GM06990 (cell line): ENCODE data around the gene C1orf50.

Experiments
- DNase-seq: peaks from one replicate; pipeline ENCODE4 v3.0.0-alpha.2; 2011; ENCODE audit not compliant: insufficient read length; ENCODE audit errors: extremely low read depth
- H3K27me3 ChIP-seq: replicated peaks from 2 replicates; pipeline ENCODE4 v1.6.0; 2011; ENCODE audit warnings: low read length; ENCODE audit not compliant: control insufficient read depth, insufficient read depth
- H3K36me3 ChIP-seq: 2 replicates; pipeline ENCODE4 v1.5.1; 2011; ENCODE audit warnings: low read length; ENCODE audit not compliant: control insufficient read depth, insufficient read depth
- H3K4me3 ChIP-seq: replicated peaks from 2 replicates; pipeline ENCODE4 v1.5.1; 2011; ENCODE audit warnings: low read depth, mild to moderate bottlenecking, control low read depth, low read length
- TF ChIP-seq, protein P1 (sequence below): IDR thresholded peaks from 2 replicates; pipeline ENCODE4 v1.5.1; 2011; ENCODE audit warnings: low read length, control low read depth, mild to moderate bottlenecking, inconsistent platforms; ENCODE audit not compliant: insufficient read depth, poor library complexity, severe bottlenecking

The C1orf50 gene

DNA sequence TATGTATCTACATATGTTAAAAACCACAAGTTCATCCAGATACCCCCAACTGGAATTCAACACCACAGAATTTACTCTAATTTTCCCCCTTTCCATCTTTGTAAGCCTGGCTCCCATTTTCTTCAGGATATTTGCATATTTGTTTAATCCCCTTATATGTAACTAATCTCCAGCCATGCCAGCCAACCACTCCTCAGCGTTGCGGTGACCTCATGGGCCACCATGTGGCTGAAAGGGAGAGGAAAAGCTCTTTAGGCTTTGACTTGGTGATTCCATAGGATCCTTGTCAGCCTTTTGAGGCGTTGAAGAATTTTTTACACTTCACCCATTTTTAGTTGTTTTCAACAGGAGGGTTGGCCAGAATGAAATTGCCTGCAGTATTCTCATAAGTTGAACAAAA, 37.0 kb upstream of the C1orf50 start:
- Histone ChIP-seq H3K27me3 (no peaks in the 10 kb centered on the region), H3K4me3 (no peak overlapping the region), H3K36me3 (no peaks in the 10 kb centered on the region)
- TF ChIP-seq, protein P1, sequence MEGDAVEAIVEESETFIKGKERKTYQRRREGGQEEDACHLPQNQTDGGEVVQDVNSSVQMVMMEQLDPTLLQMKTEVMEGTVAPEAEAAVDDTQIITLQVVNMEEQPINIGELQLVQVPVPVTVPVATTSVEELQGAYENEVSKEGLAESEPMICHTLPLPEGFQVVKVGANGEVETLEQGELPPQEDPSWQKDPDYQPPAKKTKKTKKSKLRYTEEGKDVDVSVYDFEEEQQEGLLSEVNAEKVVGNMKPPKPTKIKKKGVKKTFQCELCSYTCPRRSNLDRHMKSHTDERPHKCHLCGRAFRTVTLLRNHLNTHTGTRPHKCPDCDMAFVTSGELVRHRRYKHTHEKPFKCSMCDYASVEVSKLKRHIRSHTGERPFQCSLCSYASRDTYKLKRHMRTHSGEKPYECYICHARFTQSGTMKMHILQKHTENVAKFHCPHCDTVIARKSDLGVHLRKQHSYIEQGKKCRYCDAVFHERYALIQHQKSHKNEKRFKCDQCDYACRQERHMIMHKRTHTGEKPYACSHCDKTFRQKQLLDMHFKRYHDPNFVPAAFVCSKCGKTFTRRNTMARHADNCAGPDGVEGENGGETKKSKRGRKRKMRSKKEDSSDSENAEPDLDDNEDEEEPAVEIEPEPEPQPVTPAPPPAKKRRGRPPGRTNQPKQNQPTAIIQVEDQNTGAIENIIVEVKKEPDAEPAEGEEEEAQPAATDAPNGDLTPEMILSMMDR: no peak
- DNase-seq: no peak

- H3K36me3 ChIP-seq: no peaks in the 10 kb centered on the region
- DNase-seq: no peak
- TF ChIP-seq, protein P1: peak; percentile 4
- no peaks in the 10 kb centered on the region for H3K27me3 ChIP-seq
- H3K4me3 ChIP-seq: no peak overlapping the region
Observed at GRCh38 chr1:42730988-42731387, 36.1 kb upstream of the C1orf50 start.

DNA sequence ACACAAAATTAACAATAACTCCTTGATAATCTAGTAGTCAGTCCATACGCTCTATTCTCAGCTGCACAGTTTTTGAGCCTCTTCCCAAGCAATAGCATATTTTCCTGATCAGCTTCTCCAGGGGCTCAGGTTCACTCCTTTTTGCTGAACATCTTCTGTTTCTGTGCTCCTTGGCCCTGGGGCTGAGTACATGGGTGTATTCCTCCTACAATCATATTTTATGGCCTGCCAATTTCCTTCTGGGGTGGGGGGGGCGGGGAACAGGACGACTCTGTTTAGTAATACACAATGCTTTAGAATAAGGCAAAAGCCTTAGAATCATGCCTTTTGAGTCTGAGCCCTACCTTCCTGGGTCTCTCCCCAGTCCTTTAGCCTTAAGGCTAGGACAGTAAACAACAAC, 35.5 kb upstream of the C1orf50 start:
- H3K36me3 ChIP-seq: no peaks in the 10 kb centered on the region
- TF ChIP-seq, protein P1: no peak
- no peaks in the 10 kb centered on the region for H3K27me3 ChIP-seq
- no peak for DNase-seq
- H3K4me3 ChIP-seq: no peak overlapping the region

GRCh38 chr1:42732126-42732680, 34.8 kb upstream of the C1orf50 start:
- Histone ChIP-seq H3K36me3 (no peaks in the 10 kb centered on the region), H3K4me3 (no peak overlapping the region), H3K27me3 (no peaks in the 10 kb centered on the region)
- DNase-seq: no peak
- TF ChIP-seq, protein P1: no peak

DNA sequence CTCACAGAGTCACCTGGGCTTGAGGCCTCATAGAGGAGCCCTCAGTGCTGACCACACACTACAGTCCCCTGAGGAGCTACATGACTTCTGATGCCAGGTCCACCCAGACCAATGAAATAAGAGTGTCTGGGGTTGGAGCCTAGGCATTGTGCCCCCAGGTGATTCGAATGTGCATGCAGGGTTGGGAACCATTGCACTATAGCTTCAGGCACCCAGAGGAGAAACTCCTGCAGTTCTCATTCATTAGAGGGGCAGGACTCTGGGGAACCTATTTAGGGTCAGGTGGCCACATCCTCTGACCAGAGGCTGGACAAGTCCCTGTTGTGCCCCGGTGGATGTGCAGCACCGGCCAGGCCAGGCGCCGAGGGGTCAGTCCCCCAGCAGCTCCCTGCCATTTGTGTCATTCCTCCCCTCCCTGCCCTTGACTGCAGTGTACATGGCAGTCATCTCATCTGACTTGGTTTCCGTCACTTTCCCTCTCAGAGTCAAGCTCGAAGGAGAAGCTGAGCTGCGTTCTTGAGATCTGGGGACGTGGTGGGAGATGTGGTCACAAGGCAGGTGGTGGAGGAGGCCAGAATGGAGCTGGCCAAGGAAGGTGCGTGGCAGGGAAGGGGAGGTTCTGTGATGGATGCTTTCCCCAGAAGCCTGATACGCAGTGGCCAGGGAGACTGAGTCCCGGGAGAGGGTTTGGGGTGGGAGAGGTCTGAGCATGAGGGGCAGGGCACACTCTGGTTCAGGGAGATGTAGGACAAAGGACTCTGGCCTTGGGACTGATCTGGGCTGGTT, 33.4 kb upstream of the C1orf50 start:
- Histone ChIP-seq H3K27me3 (no peaks in the 10 kb centered on the region), H3K4me3 (no peak overlapping the region), H3K36me3 (no peaks in the 10 kb centered on the region)
- no peak for DNase-seq
- TF ChIP-seq, protein P1: no peak
